Measurements from ENCODE around the gene SLC7A7.
"Not testable (repeated sequence)": the region's sequence is repeated elsewhere in the genome, so short reads cannot be mapped to it uniquely, and the experiment has no call there.

SLC7A7 gene

GRCh38 chr14:22837114-22837749 lies 22.0 kb upstream of the SLC7A7 start:
- Mint-ChIP-seq H3K27ac (no peak overlapping the region), H3K4me3 (peak overlapping the region; percentile 67), H3K4me1 (ENCODE audit: low read depth) (peaks cover 3% of the 10 kb centered on the region), H3K9me3 (no peaks in the 10 kb centered on the region), H3K36me3 (ENCODE audit: low read depth) (peaks cover 22% of the 10 kb centered on the region), H3K27me3 (ENCODE audit: low read depth) (peaks cover 24% of the 10 kb centered on the region)

GRCh38 chr14:22836301-22837113 lies 21.3 kb upstream of the SLC7A7 start, which contains the start of gene MMP14:
TSS of gene MMP14 (plus strand) at chr14:22836585. CDS start at chr14:22836818, 233 bp downstream.
- no peak within 1 kb of the TSS for H3K27ac Mint-ChIP-seq
- H3K36me3 Mint-ChIP-seq (ENCODE audit: low read depth), result peaks cover 27% of the 10 kb centered on the region
- H3K9me3 Mint-ChIP-seq, result no peaks in the 10 kb centered on the region
- H3K4me3 Mint-ChIP-seq, result peak within 1 kb of the TSS; percentile 67
- peaks cover 5% of the 10 kb centered on the region for H3K4me1 Mint-ChIP-seq (ENCODE audit: low read depth)
- H3K27me3 Mint-ChIP-seq (ENCODE audit: low read depth), result peaks cover 24% of the 10 kb centered on the region

DNA sequence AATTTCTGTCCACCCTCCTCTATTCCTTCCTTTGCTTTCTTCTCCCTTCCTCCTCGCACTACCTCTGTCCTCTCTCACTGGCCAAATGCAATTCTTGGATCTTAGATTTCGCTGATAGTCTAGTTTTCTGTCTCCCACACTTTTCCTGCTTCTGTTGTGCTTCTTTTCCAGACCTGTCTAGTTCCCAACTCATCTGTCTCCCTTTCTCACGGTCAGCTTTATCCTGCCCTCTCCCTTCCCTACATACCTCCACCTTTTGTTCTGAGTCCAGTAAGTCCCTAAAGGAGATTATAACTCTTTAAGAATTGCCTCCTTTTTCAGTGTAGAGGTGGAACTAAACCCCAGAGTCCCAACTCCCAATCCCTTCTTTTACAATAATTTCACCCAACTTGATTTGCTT lies 20.3 kb upstream of the SLC7A7 start:
- no peaks in the 10 kb centered on the region for H3K9me3 Mint-ChIP-seq
- peaks cover 32% of the 10 kb centered on the region for H3K36me3 Mint-ChIP-seq (ENCODE audit: low read depth)
- H3K27ac Mint-ChIP-seq, result no peak overlapping the region
- H3K27me3 Mint-ChIP-seq (ENCODE audit: low read depth), result peaks cover 24% of the 10 kb centered on the region
- H3K4me3 Mint-ChIP-seq, result no peak overlapping the region
- peaks cover 11% of the 10 kb centered on the region for H3K4me1 Mint-ChIP-seq (ENCODE audit: low read depth)

DNA sequence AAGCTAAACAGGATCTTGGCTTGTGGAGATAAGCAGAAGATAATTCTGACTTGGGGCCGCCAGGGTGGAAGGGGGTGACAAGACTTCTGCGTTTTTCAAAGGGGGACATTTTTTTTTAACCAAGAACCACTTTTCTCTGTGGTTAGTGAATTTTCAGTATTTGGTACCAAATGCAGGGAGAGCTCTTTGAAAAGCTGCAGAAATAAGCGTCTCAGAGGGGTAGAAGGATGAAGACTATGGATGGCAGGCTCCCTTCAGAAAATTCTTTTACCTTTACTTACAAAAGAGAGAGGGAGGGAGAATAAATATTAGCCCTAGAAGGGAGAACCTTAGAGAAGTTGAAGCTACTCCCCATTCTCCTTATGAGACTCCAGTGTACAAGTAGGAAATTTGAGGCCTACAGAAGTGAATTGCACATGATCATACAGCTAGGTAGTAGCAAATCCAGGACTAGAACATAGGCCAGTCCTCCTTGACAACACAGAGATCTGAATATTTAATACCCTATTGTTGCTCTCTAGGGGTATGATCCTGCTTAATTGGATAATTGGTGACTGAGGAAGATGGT lies 15.3 kb upstream of the SLC7A7 start:
- H3K4me3 Mint-ChIP-seq, result peak overlapping the region; percentile 95
- H3K36me3 Mint-ChIP-seq (ENCODE audit: low read depth), result peaks cover 28% of the 10 kb centered on the region
- H3K4me1 Mint-ChIP-seq (ENCODE audit: low read depth), result peaks cover 19% of the 10 kb centered on the region
- no peaks in the 10 kb centered on the region for H3K9me3 Mint-ChIP-seq
- H3K27me3 Mint-ChIP-seq (ENCODE audit: low read depth), result peaks cover under 1% of the 10 kb centered on the region
- H3K27ac Mint-ChIP-seq, result peak overlapping the region; percentile 94

DNA sequence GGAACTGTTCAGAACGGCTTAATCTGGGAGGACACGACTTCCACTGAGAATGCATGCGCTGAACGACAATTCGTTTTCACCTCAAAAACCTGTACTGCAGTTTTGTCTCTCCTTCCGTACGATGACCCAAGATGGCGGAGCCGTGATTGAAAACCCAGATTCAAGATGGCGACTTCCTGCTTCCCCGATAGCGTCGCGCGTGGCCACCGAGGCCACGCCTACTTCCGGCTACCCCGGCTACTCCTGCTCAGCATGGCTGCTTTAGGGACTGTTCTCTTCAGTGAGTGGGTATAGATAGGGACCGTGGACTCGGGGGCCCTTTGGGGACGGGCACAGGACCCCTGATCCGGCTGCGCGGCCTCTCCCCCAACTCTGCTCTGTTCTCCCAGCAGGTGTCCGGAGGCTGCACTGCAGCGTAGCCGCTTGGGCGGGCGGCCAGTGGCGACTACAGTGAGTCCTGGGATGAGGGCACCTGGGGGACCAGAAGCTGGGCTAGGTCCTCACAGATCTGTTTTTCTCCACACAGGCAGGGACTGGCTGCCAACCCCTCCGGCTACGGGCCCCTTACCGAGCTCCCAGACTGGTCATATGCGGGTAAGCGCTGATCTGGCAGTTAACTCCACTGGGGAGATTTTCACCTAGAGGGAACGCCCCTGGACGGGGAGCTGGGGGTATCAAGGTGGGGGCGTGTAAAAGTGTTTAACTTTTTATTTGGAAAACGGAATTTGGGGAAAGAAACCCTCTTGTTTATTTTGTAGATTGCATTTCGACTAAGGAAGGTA lies 14.6 kb upstream of the SLC7A7 start, which contains the start of gene MRPL52:
TSS of gene MRPL52 (plus strand) at position 227 of the 782 bp plus-strand sequence. CDS start at position 253, 26 bp downstream.
- Mint-ChIP-seq H3K27ac (peak within 1 kb of the TSS; percentile 94), H3K9me3 (no peaks in the 10 kb centered on the region), H3K36me3 (ENCODE audit: low read depth) (peaks cover 25% of the 10 kb centered on the region), H3K4me3 (peak within 1 kb of the TSS; percentile 95), H3K4me1 (ENCODE audit: low read depth) (peaks cover 22% of the 10 kb centered on the region), H3K27me3 (ENCODE audit: low read depth) (no peaks in the 10 kb centered on the region)

DNA sequence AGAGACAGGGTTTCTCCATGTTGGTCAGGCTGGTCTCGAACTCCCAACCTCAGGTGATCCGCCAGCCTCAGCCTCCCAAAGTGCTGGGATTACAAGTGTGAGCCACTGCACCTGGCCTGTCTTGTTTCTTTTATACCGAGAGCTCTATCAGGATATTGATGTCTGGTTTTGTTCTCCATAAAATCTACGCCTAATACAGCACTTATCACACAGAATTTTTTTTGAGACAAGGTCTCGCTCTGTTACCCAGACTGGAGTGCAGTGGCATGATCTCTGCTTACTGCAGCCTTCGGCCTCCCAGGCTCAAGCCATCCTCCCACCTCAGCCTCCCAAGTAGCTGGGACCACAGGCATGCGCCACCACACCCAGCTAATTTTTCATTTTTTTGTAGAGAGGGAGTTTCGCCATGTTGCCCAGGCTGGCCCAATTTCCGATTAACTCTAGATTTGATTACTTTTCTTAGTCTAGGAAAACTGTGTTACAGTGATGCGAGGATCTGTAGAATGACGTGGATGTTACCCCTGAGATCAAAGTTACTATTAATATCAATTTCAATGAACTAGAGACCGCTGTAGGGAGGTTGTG lies 13.9 kb upstream of the SLC7A7 start:
- Mint-ChIP-seq H3K36me3 (ENCODE audit: low read depth) (peaks cover 23% of the 10 kb centered on the region), H3K4me1 (ENCODE audit: low read depth) (peaks cover 28% of the 10 kb centered on the region), H3K27ac (peak overlapping the region; percentile 94), H3K4me3 (peak overlapping the region; percentile 95)
- H3K27me3 Mint-ChIP-seq (ENCODE audit: low read depth); H3K9me3 Mint-ChIP-seq: not testable (repeated sequence)

DNA sequence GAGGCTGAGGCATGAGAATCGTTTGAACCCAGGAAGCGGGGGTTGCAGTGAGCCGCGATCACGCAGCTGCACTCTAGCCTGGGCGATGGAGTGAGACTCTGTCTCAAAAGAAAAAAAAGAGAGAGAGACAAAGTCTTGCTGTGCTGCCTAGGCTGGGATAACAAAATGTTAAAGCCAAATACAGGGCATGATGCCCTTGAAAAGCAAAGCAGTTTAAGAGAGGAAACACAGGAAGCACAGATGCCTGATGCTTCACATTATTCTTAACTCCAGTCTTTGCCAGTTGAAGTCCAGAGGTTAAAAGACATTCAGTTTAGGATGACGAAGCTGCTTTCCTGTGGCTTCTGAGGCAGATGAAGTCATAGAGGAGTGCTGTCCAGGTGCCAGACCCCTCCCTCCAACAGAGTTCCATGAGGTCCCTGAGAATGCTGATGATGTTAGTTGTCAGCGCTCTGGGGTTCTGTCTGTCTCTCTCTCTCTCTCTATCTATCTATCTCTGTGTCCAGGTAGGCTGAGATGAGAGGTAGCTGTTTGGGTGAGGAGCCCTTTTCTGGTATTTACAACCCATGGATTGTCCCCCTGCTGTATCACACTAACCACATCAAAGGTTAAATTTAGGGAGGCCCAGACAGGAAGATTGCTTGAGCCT lies 9.6 kb upstream of the SLC7A7 start:
- Mint-ChIP-seq H3K27ac (peak overlapping the region; percentile 29), H3K4me3 (peak overlapping the region; percentile 21), H3K9me3 (no peaks in the 10 kb centered on the region), H3K4me1 (ENCODE audit: low read depth) (peaks cover 27% of the 10 kb centered on the region), H3K36me3 (ENCODE audit: low read depth) (peaks cover 5% of the 10 kb centered on the region), H3K27me3 (ENCODE audit: low read depth) (peaks cover 7% of the 10 kb centered on the region)

GRCh38 chr14:22822571-22823098 lies 7.4 kb upstream of the SLC7A7 start:
- Mint-ChIP-seq H3K27ac (no peak overlapping the region), H3K4me3 (peak overlapping the region; percentile 50), H3K4me1 (ENCODE audit: low read depth) (peaks cover 31% of the 10 kb centered on the region), H3K9me3 (no peaks in the 10 kb centered on the region), H3K27me3 (ENCODE audit: low read depth) (peaks cover 7% of the 10 kb centered on the region), H3K36me3 (ENCODE audit: low read depth) (no peaks in the 10 kb centered on the region)

DNA sequence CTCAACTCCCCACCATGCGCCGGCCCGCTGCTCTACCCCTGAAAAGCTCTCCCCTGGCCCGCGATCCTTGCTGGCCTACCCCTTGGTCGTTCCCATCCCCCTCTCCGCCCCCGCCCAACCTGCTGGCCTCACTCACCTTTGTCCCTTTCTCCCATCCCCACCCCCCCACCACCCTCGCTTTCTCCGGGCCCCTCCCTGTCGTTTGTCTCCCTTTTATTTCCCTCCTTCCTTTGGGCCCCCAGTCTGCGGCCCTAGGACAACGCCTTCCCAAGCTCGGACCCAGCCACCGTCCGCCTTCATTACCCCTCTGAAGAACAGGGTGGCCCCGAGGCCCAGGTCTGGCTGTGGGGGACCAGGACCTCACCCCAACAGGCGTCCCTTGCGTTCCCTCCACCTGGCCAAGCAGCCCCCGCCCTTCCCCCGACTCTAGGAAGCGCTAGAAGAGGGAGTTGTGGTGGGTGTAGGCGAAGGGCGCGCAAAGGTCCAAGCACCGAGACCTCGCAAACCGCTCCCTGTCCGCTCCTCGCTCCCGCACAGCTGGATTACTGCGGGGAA lies 6.9 kb upstream of the SLC7A7 start:
- H3K4me3 Mint-ChIP-seq, result no peak overlapping the region
- H3K27me3 Mint-ChIP-seq (ENCODE audit: low read depth), result peaks cover 7% of the 10 kb centered on the region
- H3K27ac Mint-ChIP-seq, result no peak overlapping the region
- peaks cover 31% of the 10 kb centered on the region for H3K4me1 Mint-ChIP-seq (ENCODE audit: low read depth)
- no peaks in the 10 kb centered on the region for H3K9me3 Mint-ChIP-seq
- no peaks in the 10 kb centered on the region for H3K36me3 Mint-ChIP-seq (ENCODE audit: low read depth)

DNA sequence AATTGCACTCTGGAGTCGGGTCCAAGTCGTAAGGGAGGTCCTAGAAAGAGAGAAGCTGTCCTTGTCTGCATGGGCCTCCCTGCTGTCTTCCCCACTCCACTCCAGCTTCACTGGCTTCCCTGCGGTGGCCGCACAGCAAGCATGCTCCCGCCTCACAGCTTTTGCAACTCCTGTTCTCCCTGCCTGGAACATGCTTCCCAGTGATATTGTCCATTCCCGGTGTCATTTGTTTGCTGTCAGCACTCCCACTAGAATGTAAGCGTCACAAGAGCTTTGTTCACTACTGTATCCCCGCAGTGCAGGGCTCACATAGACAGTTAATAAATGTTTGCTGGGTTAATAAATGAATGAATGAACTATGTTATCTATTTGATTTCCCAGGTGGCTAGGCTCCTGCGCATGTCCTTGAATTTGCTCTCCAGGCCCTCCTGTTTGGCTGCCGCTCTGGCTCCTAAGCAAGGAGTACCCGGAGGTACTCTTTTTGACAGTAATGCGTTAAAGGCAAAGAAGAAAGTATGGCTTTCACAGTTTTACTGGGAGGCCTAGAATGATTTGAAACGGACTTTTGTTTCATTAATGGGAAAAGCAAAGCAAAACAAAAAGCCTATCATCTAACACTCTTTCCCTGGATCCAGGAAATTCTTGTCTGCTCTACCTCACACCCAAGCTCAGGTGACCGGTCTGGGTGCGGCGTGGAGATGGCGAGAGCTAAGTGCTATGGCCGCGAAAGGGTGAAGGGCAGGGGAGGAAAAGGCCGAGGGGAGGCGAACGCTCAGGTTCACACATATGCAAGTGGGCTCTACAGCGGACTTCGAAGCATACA lies 6.2 kb upstream of the SLC7A7 start:
- Mint-ChIP-seq H3K27me3 (ENCODE audit: low read depth) (peaks cover 7% of the 10 kb centered on the region), H3K27ac (no peak overlapping the region), H3K4me1 (ENCODE audit: low read depth) (peaks cover 31% of the 10 kb centered on the region), H3K9me3 (no peaks in the 10 kb centered on the region), H3K36me3 (ENCODE audit: low read depth) (no peaks in the 10 kb centered on the region), H3K4me3 (no peak overlapping the region)

- Mint-ChIP-seq H3K4me1 (ENCODE audit: low read depth) (peaks cover 34% of the 10 kb centered on the region), H3K9me3 (no peaks in the 10 kb centered on the region), H3K27me3 (ENCODE audit: low read depth) (peaks cover 7% of the 10 kb centered on the region), H3K4me3 (no peak overlapping the region), H3K36me3 (ENCODE audit: low read depth) (no peaks in the 10 kb centered on the region), H3K27ac (no peak overlapping the region)
Observed at GRCh38 chr14:22820731-22821130, 5.5 kb upstream of the SLC7A7 start.

- Mint-ChIP-seq H3K27me3 (ENCODE audit: low read depth) (peaks cover 7% of the 10 kb centered on the region), H3K27ac (peak overlapping the region; percentile 43), H3K4me1 (ENCODE audit: low read depth) (peaks cover 29% of the 10 kb centered on the region), H3K4me3 (no peak overlapping the region), H3K9me3 (no peaks in the 10 kb centered on the region), H3K36me3 (ENCODE audit: low read depth) (no peaks in the 10 kb centered on the region)
Observed at GRCh38 chr14:22819151-22819988, 4.1 kb upstream of the SLC7A7 start.
